Uterus (tissue), 2 donors: ENCODE results near the gene INS.

Experiments
- CTCF ChIP-seq, 4 experiments: fragments of 200-600 bp in 2 of 4; fragments of 450-650 bp in 2 of 4; sonication (generic) in 2 of 4; IDR thresholded peaks; one replicate each; pipeline ENCODE4 v1.5.1; 2016 to 2019; ENCODE audit warnings: antibody characterized with exemption in 4 of 4, mild to moderate bottlenecking in 2 of 4, moderate library complexity in 1 of 4
- POLR2A ChIP-seq, 2 donors: fragments of 450-650 bp; IDR thresholded peaks; one replicate each; pipeline ENCODE4 v1.6.1; 2016; ENCODE audit warnings: antibody characterized with exemption in 2 of 2, mild to moderate bottlenecking in 1 of 2, moderate library complexity in 1 of 2

GRCh38 chr11:2133241-2134021, 27.6 kb downstream of the INS start:
- TF ChIP-seq CTCF (IDR thresholded peaks at IDR 0.05) (no peak), POLR2A (IDR thresholded peaks at IDR 0.05) (no peak)
